HG03139 (cell line): ENCODE data around the gene TBX1.

ENCODE experiments used
- ATAC-seq: cut with Tn5 transposase; IDR thresholded peaks from one replicate; pipeline ENCODE4 v1.9.1; 2021; ENCODE audit not compliant: unreplicated experiment

Gene TBX1

DNA sequence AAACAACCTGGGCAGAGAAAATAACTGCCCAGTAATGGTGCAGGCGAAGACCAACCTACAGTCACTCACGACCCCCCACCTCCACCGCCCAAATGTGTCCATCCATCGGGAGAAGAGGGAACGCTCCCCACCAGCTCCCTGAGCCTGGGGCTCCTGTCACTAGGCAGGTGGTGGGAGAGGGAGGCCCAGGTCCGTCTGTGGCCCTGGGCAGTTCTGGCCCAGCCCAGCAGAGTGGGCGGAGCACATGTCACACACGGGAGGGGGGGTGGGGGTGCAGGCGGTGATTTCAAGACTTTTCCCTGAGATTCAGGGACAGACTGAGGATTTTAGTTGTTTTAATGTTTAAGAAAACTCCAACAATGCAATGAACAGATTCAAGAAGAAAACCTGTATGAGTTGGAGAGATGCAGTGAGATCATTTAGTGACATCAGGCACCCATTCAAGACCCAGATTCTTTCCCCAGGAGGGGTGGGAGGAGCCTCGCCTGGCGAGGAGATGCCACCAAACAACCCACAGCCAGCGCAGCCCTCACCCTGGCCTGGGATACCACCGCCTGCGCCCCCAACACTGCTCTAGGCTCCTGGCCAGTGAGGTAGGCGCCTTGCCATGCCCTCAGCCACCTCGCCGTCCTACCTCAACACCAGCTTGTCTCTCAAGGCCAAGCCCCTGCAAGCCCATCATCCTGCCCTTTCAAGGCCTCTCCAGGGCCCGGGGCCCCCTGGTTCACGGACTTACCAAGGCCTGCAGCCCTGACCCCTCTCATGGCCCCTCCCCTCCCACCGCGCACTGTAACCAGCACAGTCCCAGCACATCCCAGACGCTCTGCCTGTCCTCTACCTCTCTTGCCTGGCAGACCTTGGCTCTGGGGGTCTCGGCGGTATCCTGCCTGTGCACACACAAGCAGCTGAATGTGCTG is 36.8 kb downstream of the TBX1 start:
- no peak for ATAC-seq

DNA sequence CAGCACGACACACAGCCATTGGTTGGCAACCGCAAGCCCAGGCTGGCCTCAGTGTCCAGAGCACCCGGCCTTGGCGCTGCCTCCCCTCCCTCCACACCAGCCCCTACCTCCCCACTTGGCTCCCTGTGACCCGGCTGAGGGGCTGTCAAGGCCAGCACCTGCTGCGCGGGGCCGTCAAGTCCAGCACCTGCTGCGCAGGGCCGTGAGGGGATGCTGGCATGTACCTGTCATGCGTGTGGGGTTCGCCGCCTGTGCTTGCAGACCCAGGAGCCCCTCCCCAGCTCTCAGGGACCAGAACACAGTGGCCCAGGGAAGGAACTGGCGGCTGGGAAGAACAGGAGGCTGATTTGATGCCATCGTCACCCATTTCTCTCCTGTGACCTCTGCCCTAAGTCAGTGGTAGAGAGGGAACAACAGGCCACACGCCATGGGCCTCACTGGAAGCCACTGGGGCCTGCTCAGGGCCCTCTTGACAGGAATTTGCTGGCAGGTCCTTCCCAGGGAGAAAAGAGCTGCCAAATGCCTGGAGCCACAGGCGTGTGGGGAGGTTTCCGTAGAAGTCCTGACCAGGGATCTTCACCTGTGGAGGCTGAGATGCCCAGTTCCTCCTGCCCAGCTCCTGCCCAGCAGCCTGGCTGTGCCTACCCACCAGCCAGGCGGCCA is 37.6 kb downstream of the TBX1 start:
- ATAC-seq = no peak

DNA sequence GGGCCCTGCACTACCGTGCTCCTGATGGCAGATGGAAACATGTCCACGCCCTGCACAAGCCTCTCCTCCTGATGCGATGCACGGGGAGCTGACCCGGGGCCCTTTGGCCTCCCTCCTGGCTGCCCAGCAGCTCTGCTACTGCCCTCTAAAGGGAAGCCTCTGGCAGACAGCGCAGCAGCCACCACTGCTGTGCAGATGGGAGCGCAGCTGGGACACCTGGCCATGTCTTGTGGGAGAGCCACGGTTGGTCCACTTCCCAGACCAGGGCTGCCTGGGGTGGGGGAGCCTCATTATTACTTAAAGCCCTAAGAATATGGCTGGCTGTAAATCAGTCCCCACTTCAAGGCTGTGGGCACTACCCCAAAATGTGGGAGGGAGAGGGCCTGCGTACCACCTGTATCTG is 38.3 kb downstream of the TBX1 start:
- ATAC-seq = no peak

DNA sequence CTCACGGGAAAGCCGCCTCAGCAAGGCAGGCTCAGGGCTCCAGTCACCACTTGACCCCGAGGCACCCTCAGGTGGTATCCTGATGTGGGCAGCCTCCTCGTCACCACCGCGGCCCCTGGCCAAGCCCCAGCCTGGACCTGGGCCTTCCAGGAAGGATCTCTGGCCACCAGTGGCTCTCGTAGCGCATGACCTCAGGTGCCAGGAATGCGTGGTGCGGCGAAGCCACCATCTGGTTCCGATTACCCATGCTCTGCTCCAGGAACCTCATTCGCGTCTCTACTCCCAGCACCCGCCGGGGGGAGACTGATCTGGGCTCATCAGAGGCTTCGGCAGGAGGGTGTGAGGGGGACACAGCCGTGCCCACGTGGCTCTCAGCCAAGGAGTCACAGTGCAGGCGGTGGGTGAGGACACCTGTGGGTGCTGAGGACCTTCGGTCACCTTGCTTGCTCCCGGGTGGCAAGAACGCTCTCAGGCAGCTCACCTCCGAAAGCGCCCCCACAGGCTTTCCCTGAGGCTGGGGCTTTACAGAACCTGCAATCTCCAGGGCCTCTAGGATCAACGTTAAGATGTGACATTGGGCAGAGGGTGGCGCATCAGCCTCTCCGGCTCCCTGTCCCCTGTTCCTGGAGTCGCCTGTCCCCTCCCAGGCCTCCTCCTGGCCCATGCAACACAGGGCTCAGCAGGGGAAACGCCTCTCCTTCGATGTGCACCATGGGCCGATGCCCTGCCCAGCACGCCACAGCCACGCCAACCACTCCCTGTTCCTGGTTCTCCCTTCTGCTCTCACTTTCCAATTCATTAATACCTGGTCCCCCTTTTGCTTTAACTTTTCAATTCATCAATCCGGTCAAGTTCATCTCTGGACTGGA is 39.0 kb downstream of the TBX1 start:
- no peak for ATAC-seq

DNA sequence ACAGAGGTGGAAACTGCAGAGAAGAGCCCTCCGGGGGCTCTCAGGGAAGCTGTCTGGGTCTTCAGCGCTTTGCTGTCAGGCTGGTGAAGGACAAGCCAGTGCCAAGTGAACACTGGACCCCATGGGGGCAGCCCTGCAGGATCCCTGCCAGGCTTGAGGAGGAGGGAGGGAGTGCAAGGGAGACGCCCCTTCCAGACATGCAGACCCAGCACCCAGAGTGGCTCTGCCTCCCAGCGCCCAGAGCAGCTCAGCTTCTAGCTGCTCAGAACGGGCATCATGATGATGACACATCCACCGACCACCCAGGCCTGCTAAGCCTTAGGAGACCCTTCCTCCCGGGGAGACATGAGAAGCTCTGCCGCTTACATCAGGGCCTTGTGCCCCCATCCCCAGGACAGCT is 39.7 kb downstream of the TBX1 start:
- no peak for ATAC-seq

DNA sequence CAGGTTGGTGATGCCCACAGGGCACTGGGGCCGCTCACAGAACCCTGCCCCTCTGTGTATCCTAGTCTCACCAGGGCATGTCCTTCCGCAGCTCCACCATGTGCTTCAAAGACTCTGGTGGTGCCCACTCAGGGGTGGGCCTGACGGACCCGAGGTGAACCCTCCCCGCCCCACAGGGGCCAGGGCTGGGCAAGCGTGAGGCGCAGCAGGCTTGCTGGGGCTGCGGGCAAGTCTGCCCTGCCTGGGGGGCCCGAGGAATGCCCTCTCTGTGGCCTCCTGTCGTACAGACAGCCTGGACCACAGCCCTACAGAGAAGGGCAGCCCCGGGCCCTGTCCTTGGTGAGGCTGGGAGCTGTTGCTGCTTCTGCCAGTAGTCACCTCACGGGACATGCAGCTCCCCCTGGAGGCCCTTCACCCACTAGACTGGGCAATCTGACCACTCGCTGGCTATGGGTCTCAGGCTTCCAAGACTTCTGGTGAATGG is 40.2 kb downstream of the TBX1 start:
- no peak for ATAC-seq

DNA sequence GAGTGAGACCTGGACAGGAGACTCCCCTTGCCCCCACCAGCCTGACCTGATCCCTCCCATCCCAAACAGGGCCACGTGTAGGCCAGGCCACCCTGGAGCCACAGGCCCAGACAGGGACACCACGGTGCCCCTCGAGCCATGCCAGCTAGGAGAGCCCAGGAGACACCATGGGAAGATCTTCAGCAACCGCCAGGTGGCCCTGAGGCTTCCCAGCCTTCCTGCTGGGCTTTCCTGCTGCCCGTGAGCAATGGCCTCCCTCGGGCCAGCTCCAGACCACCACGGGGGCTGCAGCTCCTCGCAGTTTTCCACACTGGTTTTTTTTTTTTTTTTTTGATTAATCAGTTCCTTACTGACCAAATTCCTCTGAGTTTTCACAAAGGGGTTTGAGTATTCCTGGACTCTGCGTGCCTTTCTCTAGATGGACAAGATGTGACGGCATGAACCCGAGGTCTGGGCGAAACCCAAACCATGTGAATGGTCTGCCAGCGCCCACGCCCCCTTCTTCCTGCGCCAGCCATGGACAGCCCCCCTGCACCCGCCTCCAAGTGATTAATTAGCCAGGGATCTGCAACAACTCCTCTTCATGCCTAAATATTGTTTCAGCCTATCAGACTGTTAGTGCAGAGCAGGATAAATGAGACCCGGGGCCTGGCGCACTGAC is 40.9 kb downstream of the TBX1 start:
- ATAC-seq = no peak

DNA sequence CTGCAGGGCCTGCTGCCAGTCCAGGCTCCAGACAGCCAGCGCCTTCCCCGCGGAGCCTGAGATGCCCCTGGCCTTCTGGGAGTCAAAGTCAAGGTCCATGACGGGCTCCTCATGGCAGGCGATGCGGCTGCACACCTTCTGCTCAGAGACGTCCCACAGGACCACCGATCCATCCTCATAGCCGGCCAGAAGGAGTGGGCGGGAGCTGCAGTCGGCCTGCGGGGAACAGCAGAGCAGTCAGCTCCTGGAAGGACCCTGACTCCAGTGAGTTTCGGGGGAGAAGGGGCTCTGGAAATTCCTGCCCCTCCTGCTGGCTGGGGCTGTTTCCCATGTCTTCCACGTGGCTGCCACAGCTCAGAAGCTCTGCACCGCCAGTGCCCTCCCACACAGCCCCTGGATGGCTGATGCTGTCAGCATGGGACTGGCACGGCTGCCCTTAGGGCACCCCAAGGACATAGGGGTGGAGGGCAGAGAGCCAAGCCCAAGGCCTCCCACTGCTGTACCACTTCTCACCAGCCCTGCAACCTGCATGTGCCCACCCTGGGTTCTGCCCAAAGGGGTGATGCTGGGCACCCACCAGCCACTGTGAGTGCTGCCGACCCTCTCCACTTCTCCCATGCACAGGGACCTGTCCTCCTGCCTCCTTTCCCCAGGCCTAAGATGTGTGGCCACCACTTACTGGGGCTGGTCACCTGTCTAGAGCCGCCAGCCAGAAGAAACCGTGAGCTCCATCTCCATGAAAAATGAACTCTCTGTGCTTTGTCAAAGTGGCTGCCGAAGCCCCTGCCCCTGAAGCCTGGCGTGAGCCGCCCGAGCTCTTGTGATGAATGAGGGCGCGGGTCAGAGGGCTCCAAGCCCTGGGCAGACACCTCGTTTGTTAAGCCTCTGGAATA is 41.7 kb downstream of the TBX1 start:
- no peak for ATAC-seq

DNA sequence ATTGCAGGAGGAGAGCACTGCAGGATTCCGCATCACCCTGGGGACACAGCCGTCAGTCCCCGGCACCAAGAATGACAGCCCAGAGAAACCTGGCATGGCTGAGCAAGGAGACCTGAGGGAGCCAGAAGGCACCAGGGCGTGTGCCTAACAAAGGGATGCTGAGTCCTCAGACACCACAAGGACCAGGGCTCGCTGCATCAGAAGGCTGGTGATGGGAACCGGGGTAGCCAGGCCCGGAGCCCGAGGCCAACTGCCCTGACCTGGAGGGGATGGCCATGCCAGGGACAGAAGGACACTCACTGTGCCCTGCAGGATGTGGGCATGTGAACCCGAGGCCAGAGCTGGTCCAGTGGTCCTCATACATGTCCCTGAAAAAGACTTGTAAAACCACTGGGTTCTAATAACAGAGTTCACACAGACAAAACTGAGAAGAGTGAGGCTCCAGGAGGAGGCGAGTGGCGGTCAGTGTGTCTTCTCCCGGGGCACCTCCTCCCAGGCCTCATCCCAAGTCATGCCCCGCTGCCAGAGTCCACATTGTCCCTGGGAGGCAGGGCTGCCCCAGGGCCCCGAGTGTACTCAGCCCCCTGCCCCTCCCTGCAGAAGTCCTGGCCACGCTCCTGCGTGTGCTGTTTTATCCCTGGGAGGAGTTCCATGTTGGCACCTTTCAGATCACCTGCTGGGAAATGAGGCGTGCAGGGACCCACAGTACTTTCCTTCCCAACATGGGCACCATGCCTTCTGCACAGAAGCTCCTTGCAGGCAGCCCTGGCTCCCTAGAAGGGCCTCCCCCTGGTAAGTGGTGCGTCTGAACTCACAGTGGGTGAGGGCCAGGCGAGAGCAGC is 42.5 kb downstream of the TBX1 start:
- no peak for ATAC-seq

DNA sequence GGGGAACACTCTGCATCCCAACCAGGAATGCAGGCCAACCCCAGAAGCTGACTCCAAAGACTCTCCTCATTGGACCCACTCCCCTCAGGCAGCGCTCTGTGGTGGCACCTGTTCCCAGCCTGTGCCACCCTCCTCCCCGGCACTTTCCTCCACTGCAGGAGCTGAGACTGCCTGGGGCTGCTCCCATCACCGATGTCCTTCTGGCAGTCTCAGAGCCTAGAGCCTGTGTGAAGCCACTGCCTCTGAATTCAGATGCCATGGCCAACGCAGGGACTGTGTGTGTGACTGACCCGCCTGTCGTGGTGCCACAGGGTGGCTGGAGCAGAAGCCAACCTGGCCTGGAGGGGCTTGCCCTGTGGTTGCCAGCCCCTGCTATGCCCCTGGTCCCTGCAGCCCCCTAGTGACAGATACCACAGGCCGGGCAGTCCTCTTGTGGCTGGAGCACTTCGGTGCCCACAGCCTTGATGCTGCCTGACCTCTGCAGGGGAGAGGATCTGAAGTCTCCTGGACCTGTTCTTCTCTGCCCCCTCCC is 43.2 kb downstream of the TBX1 start:
- no peak for ATAC-seq

DNA sequence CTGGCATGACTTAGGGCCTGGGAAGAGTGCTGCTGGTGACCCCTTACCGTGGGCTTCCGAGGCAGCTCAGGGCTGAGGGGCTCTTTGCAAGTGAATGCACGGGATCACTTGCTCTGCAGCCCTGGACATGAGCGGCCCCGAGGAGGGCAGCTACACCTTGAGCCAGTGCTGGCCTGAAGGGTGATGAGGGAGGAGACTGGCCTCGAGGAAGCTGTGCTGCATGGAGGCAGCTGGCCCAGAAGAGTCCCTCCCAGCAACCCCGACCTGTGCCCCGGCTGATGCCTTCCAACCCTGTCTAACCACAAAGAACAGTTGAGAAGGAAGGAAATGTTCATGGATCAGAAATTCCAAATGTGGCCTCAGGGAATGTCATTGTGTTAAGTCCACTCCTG is 45.2 kb downstream of the TBX1 start:
- no peak for ATAC-seq

DNA sequence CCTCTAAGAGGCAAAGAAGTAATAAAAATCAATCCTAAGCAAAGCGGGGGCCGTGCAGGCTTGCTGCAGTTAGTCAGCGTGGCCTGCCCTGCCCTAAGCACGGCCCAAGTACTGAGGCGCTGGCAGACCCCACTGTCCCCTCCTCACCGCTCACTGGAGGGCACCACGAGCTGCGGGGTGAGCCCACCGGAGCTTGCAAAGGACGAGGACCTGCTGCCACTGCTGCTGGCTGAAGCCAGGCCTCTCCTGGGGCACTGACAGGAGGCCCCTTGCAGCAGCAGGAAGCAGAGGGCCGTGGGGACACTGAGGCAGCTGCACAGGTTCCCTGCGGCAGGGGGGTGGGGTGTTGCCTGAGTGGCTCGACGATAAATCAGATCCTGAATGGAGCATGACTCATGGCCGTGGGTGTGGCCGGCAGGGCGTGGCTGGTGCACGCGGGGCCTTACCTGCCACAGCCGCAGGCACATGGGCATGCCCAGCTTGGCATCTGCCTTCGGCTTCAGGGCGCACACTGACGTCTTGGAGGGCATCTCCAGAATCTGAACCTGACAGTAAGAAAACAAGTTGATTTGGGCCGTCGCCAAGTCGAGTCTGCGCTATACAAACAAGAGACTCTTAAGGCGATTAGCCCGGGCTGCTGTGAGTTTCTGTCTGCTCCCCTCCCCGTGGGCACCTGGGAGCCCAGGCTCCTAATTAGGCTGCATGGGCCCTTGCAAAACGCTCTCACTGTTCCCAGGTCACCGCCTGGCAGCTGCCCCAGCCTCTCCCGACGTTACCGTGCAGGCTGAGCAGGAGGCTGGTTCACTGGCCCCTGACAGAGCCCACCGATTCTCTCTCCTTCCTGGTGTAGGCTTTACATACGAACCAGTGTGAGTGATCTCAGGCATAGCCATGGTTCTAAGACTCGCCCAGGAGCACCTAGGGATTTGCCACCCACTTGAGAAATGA is 45.9 kb downstream of the TBX1 start:
- no peak for ATAC-seq

DNA sequence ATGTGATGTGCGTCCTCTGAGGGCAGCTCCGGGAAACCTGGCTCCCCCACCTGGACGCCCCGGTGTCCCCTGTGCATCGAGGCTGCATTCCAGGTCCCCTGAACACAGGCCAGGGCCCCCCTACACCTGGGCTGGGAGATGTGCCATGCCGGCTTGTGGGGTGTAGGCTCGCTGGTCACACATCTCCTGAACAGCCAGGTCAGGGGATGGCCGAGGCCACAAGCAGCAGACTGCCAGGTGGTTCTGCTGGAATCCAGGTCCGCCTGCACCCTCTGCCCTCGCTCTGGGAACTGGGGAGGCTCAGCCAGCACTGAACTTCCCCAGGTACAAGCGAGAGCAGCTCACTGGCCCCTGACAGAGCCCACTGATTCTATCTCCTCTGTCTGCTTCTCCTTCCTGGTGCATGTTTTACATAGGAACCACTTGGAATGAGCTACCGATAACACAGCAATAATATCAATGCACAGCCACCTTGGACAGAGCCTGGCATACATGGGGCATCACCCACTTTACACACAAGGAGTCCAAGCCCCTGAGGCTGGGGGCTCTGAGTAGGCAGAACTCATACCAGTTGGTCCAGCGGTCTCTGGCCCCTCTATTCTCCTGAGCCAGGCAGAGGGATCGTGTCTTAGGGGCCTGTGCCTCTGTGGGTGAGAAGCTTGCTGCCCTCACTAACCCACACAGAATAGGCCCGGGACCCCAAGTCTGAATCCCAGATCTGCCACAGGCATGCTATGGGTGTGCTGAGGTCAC is 46.8 kb downstream of the TBX1 start:
- ATAC-seq = no peak

DNA sequence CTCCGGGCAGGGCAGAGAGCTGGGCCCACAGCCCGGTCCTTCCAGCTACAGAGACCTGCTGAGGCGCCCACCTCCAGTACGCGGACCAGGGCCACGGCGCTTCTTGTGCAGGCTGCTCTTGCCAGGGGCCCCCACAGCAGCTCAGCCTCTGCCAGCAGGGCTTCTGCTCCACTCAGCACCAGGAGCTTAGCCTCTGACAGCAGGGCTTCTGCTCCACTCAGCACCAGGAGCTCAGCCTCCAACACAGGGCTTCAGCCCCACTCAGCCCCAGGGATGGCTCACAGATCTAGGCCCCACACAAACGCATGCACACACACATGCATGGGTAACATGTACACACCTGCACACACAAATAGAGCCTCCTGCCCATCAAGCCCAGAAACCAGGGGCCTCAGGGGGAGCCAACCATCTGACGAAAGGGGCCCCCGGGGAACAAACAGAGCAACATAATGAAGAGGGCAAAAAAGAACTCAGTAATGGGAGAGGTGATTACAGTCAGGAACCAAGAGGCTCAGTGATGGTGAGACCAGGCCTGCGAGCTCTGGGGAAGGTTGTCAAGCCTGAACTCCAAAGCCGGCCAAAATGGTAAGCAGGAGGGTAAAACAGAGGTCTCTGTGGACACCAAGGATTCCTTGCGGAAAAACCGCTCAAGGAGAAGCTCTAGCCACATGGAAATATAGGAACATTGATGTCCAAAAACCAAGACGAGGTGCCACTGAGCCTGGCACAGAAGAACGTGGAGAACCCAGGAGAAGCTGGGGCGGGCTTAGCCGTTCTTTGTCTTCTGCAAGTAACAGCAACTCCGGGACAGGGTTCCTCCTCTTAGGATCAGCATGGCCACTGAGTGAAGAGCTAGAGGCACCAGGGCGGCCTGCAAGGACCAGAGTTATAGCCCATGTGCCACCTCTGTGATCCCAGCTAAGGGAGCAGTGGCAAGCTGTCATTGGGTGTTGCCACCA is 47.6 kb downstream of the TBX1 start:
- ATAC-seq = no peak

DNA sequence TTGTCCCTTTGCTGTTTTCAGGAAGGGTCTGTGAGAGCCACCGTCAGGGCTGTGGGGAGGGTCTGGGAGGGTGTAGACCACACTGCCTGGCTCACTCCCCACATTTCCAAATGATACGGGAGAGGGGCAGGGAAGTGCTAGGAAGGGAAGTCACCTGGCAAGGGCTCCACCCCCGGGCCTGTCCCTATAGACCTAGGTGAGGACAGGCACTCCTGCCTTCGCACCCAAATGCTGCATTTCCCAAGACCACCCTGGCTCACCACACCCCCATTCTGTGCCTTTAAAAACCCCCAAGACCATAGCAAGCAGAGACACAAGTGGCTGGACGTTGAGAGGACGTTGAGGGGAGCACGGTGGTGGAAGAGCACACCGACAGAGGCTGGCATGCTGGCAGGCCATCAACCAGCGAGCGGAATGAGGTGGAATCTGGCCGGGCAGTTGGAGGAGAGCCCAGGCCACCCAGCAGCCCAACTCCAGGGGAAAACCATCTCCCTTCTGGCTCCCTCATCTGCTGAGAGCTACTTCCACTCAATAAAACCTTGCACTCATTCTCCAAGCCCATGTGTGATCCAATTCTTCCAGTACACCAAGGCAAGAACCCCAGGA is 48.4 kb downstream of the TBX1 start:
- ATAC-seq = no peak
